CD14-positive monocyte (primary cell): Measurements from ENCODE around the gene MOB1B. TPM values are rescaled to one million over a fixed set of nuclear protein-coding genes. Genes with fewer than 3 reads are reported as not detected.

ENCODE experiments used
- DNase-seq, 3 donors: peaks; one replicate each; pipeline ENCODE4 v3.0.0-alpha.2; 2011 to 2022
- H2AFZ ChIP-seq: 2 replicates; pipeline ENCODE4 v1.6.0; 2012; ENCODE audit warnings: mild to moderate bottlenecking, low read depth, low read length, inconsistent platforms; ENCODE audit not compliant: insufficient read depth, poor library complexity, severe bottlenecking
- H3K27ac ChIP-seq, 2 donors: 1 replicate in 1 of 2; 2 replicates in 1 of 2; pipeline ENCODE4 v1.5.1; 2012 to 2013; ENCODE audit warnings: low read length in 2 of 2, control low read depth in 1 of 2, inconsistent platforms in 1 of 2, low read depth in 1 of 2, mild to moderate bottlenecking in 1 of 2
- H3K27me3 ChIP-seq, 2 donors: one replicate each; pipeline versions ENCODE4 v1.6.0 to v1.6.1; 2011 to 2013; ENCODE audit warnings: low read length in 2 of 2; ENCODE audit not compliant: control insufficient read depth in 2 of 2, insufficient read depth in 2 of 2
- H3K36me3 ChIP-seq, 2 donors: replicated peaks in 1 of 2; 1 replicate in 1 of 2; 2 replicates in 1 of 2; pipeline versions ENCODE4 v1.5.1 to v1.6.1; 2012 to 2013; ENCODE audit warnings: low read length in 2 of 2, control low read depth in 1 of 2, inconsistent platforms in 1 of 2, mild to moderate bottlenecking in 1 of 2; ENCODE audit not compliant: insufficient read depth in 2 of 2, control insufficient read depth in 1 of 2
- H3K4me1 ChIP-seq, 2 donors: 1 replicate in 1 of 2; 2 replicates in 1 of 2; pipeline versions ENCODE4 v1.5.1 to v1.6.1; 2012 to 2013; ENCODE audit warnings: low read length in 2 of 2, control low read depth in 1 of 2, inconsistent platforms in 1 of 2, mild to moderate bottlenecking in 1 of 2, moderate library complexity in 1 of 2; ENCODE audit not compliant: insufficient read depth in 2 of 2, control insufficient read depth in 1 of 2
- H3K4me2 ChIP-seq: replicated peaks from 2 replicates; pipeline ENCODE3; 2012; ENCODE audit warnings: low read length, moderate library complexity, mild to moderate bottlenecking; ENCODE audit not compliant: poor library complexity, severe bottlenecking; ENCODE audit errors: extremely low read depth
- H3K4me3 ChIP-seq, 3 experiments: fragments of 200-600 bp in 1 of 3; sonication (generic) in 1 of 3; replicated peaks in 1 of 3; 1 replicate in 2 of 3; 2 replicates in 1 of 3; pipeline ENCODE4 v1.5.1; 2011 to 2013; ENCODE audit warnings: low read length in 3 of 3, mild to moderate bottlenecking in 3 of 3, control low read depth in 2 of 3, low read depth in 2 of 3, inconsistent platforms in 1 of 3, moderate library complexity in 1 of 3
- H3K79me2 ChIP-seq: 2 replicates; pipeline ENCODE4 v1.6.0; 2012; ENCODE audit warnings: mild to moderate bottlenecking, control low read depth, inconsistent platforms, low read length, moderate library complexity; ENCODE audit not compliant: insufficient read depth
- H3K9ac ChIP-seq: 2 replicates; pipeline ENCODE4 v1.6.0; 2017; ENCODE audit warnings: low read length, mild to moderate bottlenecking; ENCODE audit not compliant: insufficient read depth, poor library complexity, severe bottlenecking
- H3K9me3 ChIP-seq, 2 donors: replicated peaks in 1 of 2; 1 replicate in 1 of 2; 2 replicates in 1 of 2; pipeline versions ENCODE4 v1.5.1 to v1.6.1; 2012 to 2013; ENCODE audit warnings: low read length in 2 of 2, control low read depth in 1 of 2; ENCODE audit not compliant: control insufficient read depth in 1 of 2, insufficient read depth in 1 of 2
- H4K20me1 ChIP-seq: 2 replicates; pipeline ENCODE4 v1.6.0; 2012; ENCODE audit warnings: mild to moderate bottlenecking, low read length, control low read depth, moderate library complexity; ENCODE audit not compliant: insufficient read depth
- H3K27ac Mint-ChIP-seq, 7 donors: one replicate each; pipeline ENCODE4 v1.8.0; 2020; ENCODE audit warnings: mild to moderate bottlenecking in 7 of 7, mixed read lengths in 7 of 7, moderate library complexity in 6 of 7, inconsistent platforms in 2 of 7
- H3K27me3 Mint-ChIP-seq, 3 donors: one replicate each; pipeline ENCODE4 v1.8.0; 2021 to 2022; ENCODE audit warnings: low read depth in 3 of 3, mild to moderate bottlenecking in 3 of 3, mixed read lengths in 3 of 3, moderate library complexity in 3 of 3, inconsistent platforms in 1 of 3
- H3K36me3 Mint-ChIP-seq, 2 donors: one replicate each; pipeline ENCODE4 v1.8.0; 2020; ENCODE audit warnings: mixed read lengths in 2 of 2, inconsistent platforms in 1 of 2, mild to moderate bottlenecking in 1 of 2
- H3K4me1 Mint-ChIP-seq: one replicate; pipeline ENCODE4 v1.8.0; 2020; ENCODE audit warnings: mild to moderate bottlenecking, mixed read lengths
- H3K4me3 Mint-ChIP-seq, 2 donors: one replicate each; pipeline ENCODE4 v1.8.0; 2020; ENCODE audit warnings: mild to moderate bottlenecking in 2 of 2, mixed read lengths in 2 of 2, moderate library complexity in 1 of 2
- H3K9me3 Mint-ChIP-seq, 7 donors: one replicate each; pipeline ENCODE4 v1.8.0; 2020 to 2022; ENCODE audit warnings: mixed read lengths in 7 of 7, mild to moderate bottlenecking in 6 of 7, moderate library complexity in 6 of 7, inconsistent platforms in 2 of 7
- WGBS: methylation state at CpG from one replicate; pipeline ENCODE4 v1.1.5; 2013; ENCODE audit warnings: missing lambda C conversion rate; ENCODE audit not compliant: insufficient coverage; 5-methylcytosine and 5-hydroxymethylcytosine counted together
- intact Hi-C, 2 donors: fragments of 100-400 bp; cut with micrococcal nuclease; formaldehyde crosslinking; loops; one replicate each; pipeline versions ENCODE4 v1.15.0 to v1.15.1; 2023
- polyA plus RNA-seq, 3 donors: library from polyadenylated mRNA; depleted of rRNA in 1 of 3; unstranded in 2 of 3; stranded (reverse) in 1 of 3; fragments of 300-500 nt in 2 of 3; fragments of >200 nt in 1 of 3; fragmentation: Illumina TruSeq in 2 of 3; gene quantifications; 1 replicate in 2 of 3; 2 replicates in 1 of 3; pipeline ENCODE4 v1.2.3, GENCODE V29; 2012 to 2021
- TF ChIP-seq, protein P1 (sequence below): fragments of 200-600 bp; IDR thresholded peaks from one replicate; pipeline ENCODE4 v1.8.0; 2022; ENCODE audit warnings: antibody characterized with exemption, mild to moderate bottlenecking

Gene MOB1B
- polyA plus RNA-seq, 3 donors = 3.9 to 10.7 (median 7.0) TPM

DNA sequence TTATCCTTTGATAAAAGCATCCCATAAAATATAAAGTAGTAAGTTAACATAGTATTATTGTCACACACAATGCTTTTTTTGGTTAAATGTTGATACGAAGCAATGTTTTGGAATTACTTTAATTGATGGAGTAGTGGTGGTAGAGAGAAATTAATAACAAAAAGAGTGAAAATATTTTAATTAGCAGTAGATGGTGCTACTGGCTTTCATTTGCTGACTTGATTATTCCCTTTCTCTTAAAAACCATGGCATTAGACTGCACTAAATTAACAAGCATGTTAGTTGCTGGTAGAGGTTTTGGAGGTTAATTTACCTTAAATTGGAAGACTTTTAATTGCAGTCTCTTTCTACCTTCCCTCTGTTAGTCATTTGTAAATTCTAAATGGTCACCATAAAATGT, 82.4 kb downstream of the MOB1B start:
- H3K9me3 Mint-ChIP-seq = no peaks in the 10 kb centered on the region
- no peak overlapping the region for H3K4me3 Mint-ChIP-seq
- Histone ChIP-seq H3K9me3 (no peaks in the 10 kb centered on the region), H3K9ac (no peak overlapping the region), H3K4me1 (peaks cover 9% of the 10 kb centered on the region in 2 donors), H3K27me3 (no peaks in the 10 kb centered on the region), H4K20me1 (no peaks in the 10 kb centered on the region), H3K36me3 (peaks cover 0 to 22% of the 10 kb centered on the region in 2 donors), H3K79me2 (no peaks in the 10 kb centered on the region), H3K4me3 (no peak overlapping the region), H3K27ac (no peak overlapping the region), H3K4me2 (no peak overlapping the region), H2AFZ (no peak overlapping the region)
- H3K27me3 Mint-ChIP-seq = no peaks in the 10 kb centered on the region
- WGBS = no CpG with 5 or more reads among the region's 1 CpG
- H3K4me1 Mint-ChIP-seq = peaks cover 13% of the 10 kb centered on the region
- no peak overlapping the region for H3K27ac Mint-ChIP-seq
- TF ChIP-seq, protein P1, sequence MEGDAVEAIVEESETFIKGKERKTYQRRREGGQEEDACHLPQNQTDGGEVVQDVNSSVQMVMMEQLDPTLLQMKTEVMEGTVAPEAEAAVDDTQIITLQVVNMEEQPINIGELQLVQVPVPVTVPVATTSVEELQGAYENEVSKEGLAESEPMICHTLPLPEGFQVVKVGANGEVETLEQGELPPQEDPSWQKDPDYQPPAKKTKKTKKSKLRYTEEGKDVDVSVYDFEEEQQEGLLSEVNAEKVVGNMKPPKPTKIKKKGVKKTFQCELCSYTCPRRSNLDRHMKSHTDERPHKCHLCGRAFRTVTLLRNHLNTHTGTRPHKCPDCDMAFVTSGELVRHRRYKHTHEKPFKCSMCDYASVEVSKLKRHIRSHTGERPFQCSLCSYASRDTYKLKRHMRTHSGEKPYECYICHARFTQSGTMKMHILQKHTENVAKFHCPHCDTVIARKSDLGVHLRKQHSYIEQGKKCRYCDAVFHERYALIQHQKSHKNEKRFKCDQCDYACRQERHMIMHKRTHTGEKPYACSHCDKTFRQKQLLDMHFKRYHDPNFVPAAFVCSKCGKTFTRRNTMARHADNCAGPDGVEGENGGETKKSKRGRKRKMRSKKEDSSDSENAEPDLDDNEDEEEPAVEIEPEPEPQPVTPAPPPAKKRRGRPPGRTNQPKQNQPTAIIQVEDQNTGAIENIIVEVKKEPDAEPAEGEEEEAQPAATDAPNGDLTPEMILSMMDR = no peak
- H3K36me3 Mint-ChIP-seq = peaks cover 17 to 18% of the 10 kb centered on the region in 2 donors
- DNase-seq = no peak
- intact Hi-C loops = no loop called here

- peaks cover 42% of the 10 kb centered on the region for H3K79me2 ChIP-seq
- H3K27me3 ChIP-seq = no peaks in the 10 kb centered on the region
- peaks cover 29% of the 10 kb centered on the region for H4K20me1 ChIP-seq
- no peak overlapping the region for H2AFZ ChIP-seq
- H3K9ac ChIP-seq = no peak overlapping the region
- intact Hi-C loops = loop anchor here (5.0 to 10.0 kb wide), 4 partner anchors 44 to 154 kb away; partner anchors contain the start of genes GRSF1 (in 1 of the 2) and MOB1B (in 1 of the 2)
- Mint-ChIP-seq H3K36me3 (peaks cover 0 to 2% of the 10 kb centered on the region in 2 donors), H3K27me3 (no peaks in the 10 kb centered on the region), H3K4me1 (peaks cover 36% of the 10 kb centered on the region), H3K27ac (no peak overlapping the region), H3K4me3 (no peak overlapping the region), H3K9me3 (no peaks in the 10 kb centered on the region)
- no peaks in the 10 kb centered on the region for H3K36me3 ChIP-seq
- no peak overlapping the region for H3K4me3 ChIP-seq
- TF ChIP-seq, protein P1 = no peak
- no peak overlapping the region for H3K27ac ChIP-seq
- no CpG with 5 or more reads among the region's 2 CpGs for WGBS
- no peak for DNase-seq
- peaks cover 34 to 37% of the 10 kb centered on the region in 2 donors for H3K4me1 ChIP-seq
- H3K9me3 ChIP-seq = no peaks in the 10 kb centered on the region
- H3K4me2 ChIP-seq = no peak overlapping the region
Measured at GRCh38 chr4:70991596-70991995, 89.4 kb downstream of the MOB1B start.
